ENCODE measurements around the gene C1orf198.
A peak's percentile ranks its signal among the peaks of the same experiment; 100 is the strongest.
"Not testable (repeated sequence)": the region's sequence is repeated elsewhere in the genome, so short reads cannot be mapped to it uniquely, and the experiment has no call there.

C1orf198 gene

GRCh38 chr1:230861970-230862595 lies 6.2 kb downstream of the C1orf198 start:
- no peak for DNase-seq

GRCh38 chr1:230861489-230861888 lies 6.8 kb downstream of the C1orf198 start:
- DNase-seq: no peak

GRCh38 chr1:230860617-230861384 lies 7.5 kb downstream of the C1orf198 start:
- DNase-seq: no peak

DNA sequence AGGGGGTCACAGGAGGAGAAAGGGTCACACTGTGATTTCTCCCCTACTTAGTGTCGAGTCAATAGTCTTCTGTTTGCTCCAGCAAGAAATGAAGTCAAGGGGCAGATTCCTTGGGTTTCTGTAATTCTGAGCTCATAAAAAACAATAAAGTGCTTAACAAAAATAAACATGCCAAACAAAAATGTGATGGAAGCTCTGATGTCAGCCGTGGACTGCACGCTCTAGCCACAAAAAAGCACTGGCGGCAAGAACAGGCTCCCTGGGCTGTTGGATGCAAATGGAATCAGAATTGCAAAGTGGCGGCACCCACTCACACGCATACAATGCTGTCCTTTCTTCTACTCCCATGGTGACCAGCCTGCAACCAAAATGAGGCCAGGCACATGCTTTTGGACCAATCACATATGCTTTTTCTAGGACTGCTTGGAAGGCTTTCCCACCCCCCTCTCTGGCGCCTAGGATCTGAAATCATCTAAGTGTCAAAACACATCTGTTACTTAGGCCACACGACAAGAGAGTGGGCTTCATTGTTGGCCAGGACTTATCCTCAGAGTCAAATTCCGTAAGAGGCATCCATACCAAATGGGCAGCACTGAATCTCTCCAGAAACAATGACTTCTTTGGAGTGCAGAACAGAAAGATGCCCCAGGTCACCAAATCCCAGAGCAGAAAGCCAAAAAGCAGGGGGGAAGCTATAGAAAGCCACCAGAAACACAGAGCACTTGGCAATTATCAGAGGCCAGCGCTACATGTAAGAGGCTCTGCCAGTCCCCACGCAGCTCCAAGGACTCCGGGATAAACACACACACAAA lies 9.2 kb downstream of the C1orf198 start:
- DNase-seq: peak; percentile 38

GRCh38 chr1:230858236-230858820 lies 10.0 kb downstream of the C1orf198 start:
- DNase-seq: no peak

- DNase-seq: no peak
Observed at GRCh38 chr1:230857822-230858221, 10.5 kb downstream of the C1orf198 start.

GRCh38 chr1:230857077-230857476 lies 11.2 kb downstream of the C1orf198 start:
- DNase-seq: no peak

DNA sequence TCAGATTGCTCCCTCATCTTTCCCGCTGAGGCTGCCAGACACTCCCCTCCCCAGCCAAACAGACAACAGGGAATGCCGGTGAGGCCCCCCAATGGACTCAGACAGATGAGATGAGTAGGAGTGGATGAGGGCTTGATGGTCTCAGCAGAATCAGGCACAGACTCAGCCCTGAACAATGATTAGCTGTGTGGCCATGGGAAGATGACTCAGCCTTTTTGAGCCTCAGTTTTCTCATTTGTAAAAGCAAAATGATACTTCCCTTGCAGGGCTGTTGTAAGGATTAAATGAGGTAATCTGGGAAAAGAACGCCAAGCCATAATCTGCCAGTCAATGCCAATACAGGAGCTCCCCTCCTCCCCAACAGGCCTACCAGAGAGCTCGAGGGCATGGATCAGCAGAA lies 12.4 kb downstream of the C1orf198 start:
- no peak for DNase-seq

DNA sequence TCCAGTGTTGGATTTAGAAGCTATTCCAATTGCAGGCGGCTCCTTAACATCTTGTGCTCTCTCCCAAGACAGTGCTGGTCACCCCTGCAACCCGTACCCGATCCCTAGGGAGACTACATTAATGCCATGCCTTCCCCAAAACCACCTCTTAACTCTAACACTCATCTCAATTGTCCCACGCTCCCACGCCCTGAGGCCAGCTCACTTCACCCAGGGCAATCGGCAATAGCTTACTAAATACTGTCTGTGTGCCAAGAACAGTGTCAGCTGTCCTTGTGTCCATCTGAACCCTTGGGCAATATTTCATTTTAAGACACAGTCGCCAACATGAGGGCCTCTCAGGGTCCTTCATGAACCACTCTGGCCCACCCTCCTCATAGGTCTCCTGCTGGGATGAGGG lies 13.9 kb downstream of the C1orf198 start:
- DNase-seq: no peak

- DNase-seq: no peak
Observed at GRCh38 chr1:230853731-230854130, 14.6 kb downstream of the C1orf198 start.

DNA sequence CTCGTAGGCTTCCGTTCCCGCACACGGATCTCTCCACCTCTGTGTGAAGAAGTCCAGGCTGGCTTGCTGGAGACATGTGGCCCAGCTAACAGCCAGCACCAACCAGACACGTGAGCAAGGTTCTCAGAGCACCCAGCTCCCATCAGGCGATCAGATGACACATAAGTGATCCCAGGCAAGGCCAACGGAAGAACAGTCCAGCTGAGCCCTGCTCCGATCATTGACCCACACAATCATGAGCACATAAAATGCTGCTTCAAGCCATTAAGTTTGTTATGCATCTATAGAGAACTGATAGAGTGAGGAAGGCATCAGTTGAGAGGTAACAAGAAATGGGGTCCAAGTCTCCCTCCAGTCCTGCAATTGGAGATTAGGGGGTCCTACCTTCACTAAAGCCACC lies 15.4 kb downstream of the C1orf198 start:
- DNase-seq: no peak

DNA sequence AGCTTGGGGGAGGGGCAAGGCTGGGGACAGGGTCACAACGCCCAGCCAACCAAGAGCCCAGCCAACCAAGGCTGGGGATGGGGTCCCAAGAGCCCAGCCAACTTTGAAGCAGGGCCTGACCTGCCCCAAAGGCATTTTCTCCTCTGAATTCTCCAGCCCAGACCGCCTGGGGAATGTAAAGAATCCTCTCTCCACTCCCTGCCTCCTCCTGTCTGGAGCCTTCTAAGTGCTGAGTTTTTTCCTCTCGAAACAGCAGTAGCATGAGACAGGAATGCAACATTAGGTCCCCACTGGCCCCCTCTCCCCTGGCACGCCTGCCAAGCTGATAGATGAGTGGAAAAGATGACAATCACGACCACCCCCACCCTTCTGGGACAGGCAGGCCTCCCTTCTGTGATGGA lies 17.0 kb downstream of the C1orf198 start:
- DNase-seq: no peak

- no peak for DNase-seq
Observed at GRCh38 chr1:230850547-230850946, 17.8 kb downstream of the C1orf198 start.

- peak; percentile 56 for DNase-seq
Observed at GRCh38 chr1:230849451-230850224, 18.7 kb downstream of the C1orf198 start.

GRCh38 chr1:230848235-230848634 lies 20.1 kb downstream of the C1orf198 start:
- no peak for DNase-seq

- DNase-seq: not testable (repeated sequence)
Observed at GRCh38 chr1:230845184-230845583, 23.1 kb downstream of the C1orf198 start.

DNA sequence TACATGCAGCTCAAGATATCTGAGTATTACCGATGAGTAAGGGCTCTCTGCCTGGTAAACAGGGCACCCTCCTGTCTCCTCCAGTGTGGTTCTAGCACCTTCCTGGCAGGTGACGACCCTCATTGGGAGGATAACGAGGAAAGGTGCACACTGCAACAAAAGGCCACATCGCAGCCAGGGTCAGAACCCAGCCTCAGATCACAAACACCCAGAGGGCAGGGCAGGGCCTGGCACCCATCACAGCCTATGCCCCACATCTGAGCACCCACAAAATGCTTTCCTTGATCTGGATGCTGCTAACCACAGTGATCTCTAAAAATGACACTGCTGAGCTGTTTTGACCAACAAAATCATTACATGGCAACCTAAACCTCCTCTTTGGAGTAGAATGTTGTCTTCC lies 23.8 kb downstream of the C1orf198 start:
- DNase-seq: no peak

GRCh38 chr1:230843503-230844309 lies 24.6 kb downstream of the C1orf198 start:
- DNase-seq: no peak

DNA sequence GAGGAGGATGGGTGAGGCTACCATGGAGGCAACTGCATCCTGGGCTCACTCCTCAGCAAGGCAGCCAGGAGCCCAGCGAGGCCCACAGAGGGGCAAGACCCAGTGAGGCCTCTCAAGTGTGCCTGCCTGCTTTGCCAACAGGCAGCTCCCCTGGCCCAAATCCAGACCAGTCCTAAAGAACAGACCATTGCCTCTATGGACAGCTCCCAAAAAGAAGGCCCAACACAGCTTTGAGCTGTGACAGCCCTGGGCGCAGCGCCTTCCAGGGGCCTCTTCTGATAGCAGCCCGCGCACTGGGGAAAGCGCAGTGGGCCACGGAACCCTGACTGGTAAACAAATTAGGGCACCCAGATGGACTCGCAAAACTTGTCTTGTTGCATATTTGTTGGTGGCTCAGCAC lies 25.5 kb downstream of the C1orf198 start:
- no peak for DNase-seq

GRCh38 chr1:230839173-230839572 lies 29.1 kb downstream of the C1orf198 start:
- DNase-seq: no peak

- DNase-seq: no peak
Observed at GRCh38 chr1:230836793-230837192, 31.5 kb downstream of the C1orf198 start.
